Activated T-cell treated with anti-CD3 and anti-CD28 coated beads for 4 hours (primary cell): ENCODE data around the gene TMEM63A.
"Not testable (repeated sequence)": the region's sequence is repeated elsewhere in the genome, so short reads cannot be mapped to it uniquely, and the experiment has no call there.

Source experiments
- DNase-seq: peaks from one replicate; pipeline ENCODE4 v3.0.0-alpha.2; 2020

TMEM63A gene

GRCh38 chr1:225843426-225843795 is 38.8 kb downstream of the TMEM63A start:
- DNase-seq, result no peak

GRCh38 chr1:225842788-225843425 is 39.3 kb downstream of the TMEM63A start:
- DNase-seq, result no peak

- no peak for DNase-seq
Measured at GRCh38 chr1:225842074-225842473, 40.1 kb downstream of the TMEM63A start.

- no peak for DNase-seq
Measured at GRCh38 chr1:225840713-225841112, 41.5 kb downstream of the TMEM63A start.

GRCh38 chr1:225840223-225840610 is 42.0 kb downstream of the TMEM63A start:
- DNase-seq, result no peak

- DNase-seq, result no peak
Measured at GRCh38 chr1:225838793-225839192, 43.4 kb downstream of the TMEM63A start.

GRCh38 chr1:225836296-225836695 is 45.9 kb downstream of the TMEM63A start:
- DNase-seq, result not testable (repeated sequence)

- DNase-seq, result no peak
Measured at GRCh38 chr1:225835856-225836255, 46.3 kb downstream of the TMEM63A start.

- no peak for DNase-seq
Measured at GRCh38 chr1:225834417-225835329, 47.5 kb downstream of the TMEM63A start.

GRCh38 chr1:225830841-225831240 is 51.3 kb downstream of the TMEM63A start:
- DNase-seq, result no peak

- DNase-seq, result no peak
Measured at GRCh38 chr1:225828706-225829345, 53.4 kb downstream of the TMEM63A start.

GRCh38 chr1:225827076-225827475 is 55.1 kb downstream of the TMEM63A start:
- no peak for DNase-seq

- no peak for DNase-seq
Measured at GRCh38 chr1:225825607-225826007, 56.6 kb downstream of the TMEM63A start.

- DNase-seq, result no peak
Measured at GRCh38 chr1:225825078-225825477, 57.1 kb downstream of the TMEM63A start.

- DNase-seq, result no peak
Measured at GRCh38 chr1:225824533-225824941, 57.6 kb downstream of the TMEM63A start.

- no peak for DNase-seq
Measured at GRCh38 chr1:225823811-225824261, 58.3 kb downstream of the TMEM63A start.

GRCh38 chr1:225822655-225823403 is 59.4 kb downstream of the TMEM63A start:
- no peak for DNase-seq

GRCh38 chr1:225820522-225821120 is 61.6 kb downstream of the TMEM63A start:
- DNase-seq, result no peak

GRCh38 chr1:225819346-225820192 is 62.6 kb downstream of the TMEM63A start:
- DNase-seq, result no peak

- DNase-seq, result no peak
Measured at GRCh38 chr1:225818229-225818628, 64.0 kb downstream of the TMEM63A start.

- DNase-seq, result no peak
Measured at GRCh38 chr1:225817611-225818061, 64.5 kb downstream of the TMEM63A start.
